Kidney epithelial cell (primary cell): ENCODE data around the gene CEBPB. TPM values are rescaled to one million over a fixed set of nuclear protein-coding genes. Genes with fewer than 3 reads are reported as not detected.

Experiments used
- DNase-seq: peaks from one replicate; pipeline ENCODE4 v3.0.0-alpha.2; 2010; ENCODE audit warnings: low read depth
- H3K27me3 ChIP-seq: 2 replicates; pipeline ENCODE4 v1.6.0; 2011; ENCODE audit warnings: low read length; ENCODE audit not compliant: control insufficient read depth, insufficient read depth
- H3K36me3 ChIP-seq: 2 replicates; pipeline ENCODE4 v1.5.1; 2011; ENCODE audit warnings: low read length; ENCODE audit not compliant: control insufficient read depth, insufficient read depth
- H3K4me3 ChIP-seq: 2 replicates; pipeline ENCODE4 v1.5.1; 2011; ENCODE audit warnings: low read depth, mild to moderate bottlenecking, control low read depth, low read length
- total RNA-seq: library from RNA; depleted of rRNA; stranded (reverse); fragments of >200 nt; gene quantifications from 2 replicates; pipeline ENCODE4 v1.2.3, GENCODE V29; 2015
- TF ChIP-seq, protein P1 (sequence below): IDR thresholded peaks from 2 replicates; pipeline ENCODE4 v1.5.1; 2011; ENCODE audit warnings: mild to moderate bottlenecking, moderate library complexity, low read length, control low read depth, inconsistent platforms; ENCODE audit not compliant: insufficient read depth, poor library complexity, severe bottlenecking

CEBPB gene
- total RNA-seq, 1 donor from 2014 or later, result 105 TPM

DNA sequence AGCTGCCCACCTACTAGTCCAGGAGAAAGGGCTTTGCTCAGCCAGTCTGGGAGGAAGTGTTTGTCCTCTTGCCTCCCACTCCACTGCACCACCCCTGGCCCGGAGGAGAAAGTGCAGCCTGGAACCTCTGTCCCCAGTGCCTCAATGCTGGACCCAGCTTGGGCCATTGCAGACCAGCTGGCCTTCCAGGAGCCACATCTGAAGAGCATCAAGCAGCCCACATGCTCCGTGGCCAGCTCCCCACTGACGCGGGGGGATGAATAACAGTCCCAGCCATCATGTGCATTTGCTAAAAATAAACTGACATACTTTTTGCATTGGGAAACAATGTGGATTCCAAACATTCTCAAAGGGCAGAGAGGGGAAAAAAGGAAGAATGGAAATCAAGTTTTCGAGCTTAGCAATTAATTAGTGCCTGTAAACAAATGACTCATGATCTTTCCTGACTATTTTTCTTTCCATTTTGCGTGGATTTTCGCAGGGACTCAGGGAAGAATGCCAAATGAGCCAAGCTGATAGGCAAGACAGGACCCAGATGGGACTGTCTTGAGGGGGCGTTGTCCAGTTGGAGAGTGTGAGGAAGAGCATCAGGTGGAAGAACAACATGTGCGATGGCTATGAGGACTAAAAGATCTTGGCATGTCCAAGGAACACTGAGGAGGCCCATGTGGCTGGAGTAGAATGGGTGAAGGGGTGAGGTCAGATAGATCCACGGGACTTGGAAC, 34.1 kb downstream of the CEBPB start:
- no peaks in the 10 kb centered on the region for H3K27me3 ChIP-seq
- peak; percentile 77 for DNase-seq
- TF ChIP-seq, protein P1, sequence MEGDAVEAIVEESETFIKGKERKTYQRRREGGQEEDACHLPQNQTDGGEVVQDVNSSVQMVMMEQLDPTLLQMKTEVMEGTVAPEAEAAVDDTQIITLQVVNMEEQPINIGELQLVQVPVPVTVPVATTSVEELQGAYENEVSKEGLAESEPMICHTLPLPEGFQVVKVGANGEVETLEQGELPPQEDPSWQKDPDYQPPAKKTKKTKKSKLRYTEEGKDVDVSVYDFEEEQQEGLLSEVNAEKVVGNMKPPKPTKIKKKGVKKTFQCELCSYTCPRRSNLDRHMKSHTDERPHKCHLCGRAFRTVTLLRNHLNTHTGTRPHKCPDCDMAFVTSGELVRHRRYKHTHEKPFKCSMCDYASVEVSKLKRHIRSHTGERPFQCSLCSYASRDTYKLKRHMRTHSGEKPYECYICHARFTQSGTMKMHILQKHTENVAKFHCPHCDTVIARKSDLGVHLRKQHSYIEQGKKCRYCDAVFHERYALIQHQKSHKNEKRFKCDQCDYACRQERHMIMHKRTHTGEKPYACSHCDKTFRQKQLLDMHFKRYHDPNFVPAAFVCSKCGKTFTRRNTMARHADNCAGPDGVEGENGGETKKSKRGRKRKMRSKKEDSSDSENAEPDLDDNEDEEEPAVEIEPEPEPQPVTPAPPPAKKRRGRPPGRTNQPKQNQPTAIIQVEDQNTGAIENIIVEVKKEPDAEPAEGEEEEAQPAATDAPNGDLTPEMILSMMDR, result no peak

DNA sequence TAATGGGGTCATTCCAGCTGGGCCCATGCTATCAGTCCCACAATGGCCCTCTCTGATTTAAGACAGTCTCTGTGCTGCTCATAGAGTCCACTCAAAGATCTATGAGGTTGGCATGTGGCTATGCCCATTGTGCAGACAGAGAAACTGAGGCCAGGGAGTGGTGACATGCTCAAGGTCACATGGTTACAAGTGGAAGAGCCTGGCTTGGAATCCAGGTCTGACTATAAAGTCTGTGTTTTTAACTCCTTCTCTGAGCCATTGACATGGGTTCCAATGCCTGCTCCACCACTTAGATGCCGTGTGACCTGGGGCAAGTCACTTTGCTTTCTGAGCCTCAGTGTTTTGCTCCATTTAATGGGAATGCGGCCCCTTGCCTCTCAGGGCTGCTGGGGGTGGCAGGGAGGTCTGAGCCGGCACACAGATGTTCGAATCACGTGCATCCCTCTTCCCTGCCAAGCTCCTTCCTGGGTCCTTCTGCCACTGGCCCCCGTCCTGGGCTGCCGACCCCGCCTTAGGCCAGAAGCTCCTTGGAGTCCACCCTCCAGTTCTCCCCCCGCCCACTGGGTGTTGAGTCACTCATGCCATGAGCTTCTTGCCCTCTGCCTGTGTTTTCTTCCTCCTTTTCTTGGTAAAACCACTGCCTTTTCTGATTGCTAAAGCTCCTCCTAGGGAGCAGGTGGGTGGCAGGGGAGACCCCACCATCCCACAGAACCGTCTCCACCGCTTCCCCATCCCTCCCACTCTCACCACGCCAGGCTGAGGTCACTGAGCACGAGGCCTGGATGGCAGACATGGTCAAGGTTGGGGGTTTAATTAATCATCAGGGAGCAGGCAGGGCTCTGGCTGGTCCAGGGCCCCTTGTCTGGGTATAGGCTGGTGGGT, 35.7 kb downstream of the CEBPB start:
- TF ChIP-seq, protein P1, result no peak
- peak; percentile 62 for DNase-seq
- Histone ChIP-seq H3K36me3 (no peaks in the 10 kb centered on the region), H3K4me3 (no peak overlapping the region), H3K27me3 (no peaks in the 10 kb centered on the region)

More for the DNA sequence above, 34.1 kb downstream of the CEBPB start:
- no peak overlapping the region for H3K4me3 ChIP-seq
- no peaks in the 10 kb centered on the region for H3K36me3 ChIP-seq

DNA sequence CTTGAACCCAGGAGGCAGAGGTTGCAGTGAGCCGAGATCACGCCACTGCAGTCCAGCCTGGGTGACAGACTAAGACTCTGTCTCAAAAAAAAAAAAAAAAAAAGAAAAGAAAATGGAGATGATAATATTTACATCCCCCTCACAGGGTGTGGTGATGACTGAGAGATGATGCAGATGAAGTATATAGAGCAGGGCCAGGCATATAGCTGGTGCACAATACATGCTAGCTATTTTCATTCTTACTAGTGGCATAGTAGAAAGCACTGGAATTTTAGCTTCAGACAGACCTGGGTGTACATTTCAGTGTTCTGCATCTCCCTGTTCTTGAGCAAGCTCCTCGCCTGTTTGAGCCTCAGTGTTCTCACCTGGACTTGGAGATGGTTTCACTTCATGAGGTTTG, 36.9 kb downstream of the CEBPB start:
- TF ChIP-seq, protein P1, result no peak
- Histone ChIP-seq H3K36me3 (no peaks in the 10 kb centered on the region), H3K27me3 (no peaks in the 10 kb centered on the region), H3K4me3 (no peak overlapping the region)
- DNase-seq, result no peak

DNA sequence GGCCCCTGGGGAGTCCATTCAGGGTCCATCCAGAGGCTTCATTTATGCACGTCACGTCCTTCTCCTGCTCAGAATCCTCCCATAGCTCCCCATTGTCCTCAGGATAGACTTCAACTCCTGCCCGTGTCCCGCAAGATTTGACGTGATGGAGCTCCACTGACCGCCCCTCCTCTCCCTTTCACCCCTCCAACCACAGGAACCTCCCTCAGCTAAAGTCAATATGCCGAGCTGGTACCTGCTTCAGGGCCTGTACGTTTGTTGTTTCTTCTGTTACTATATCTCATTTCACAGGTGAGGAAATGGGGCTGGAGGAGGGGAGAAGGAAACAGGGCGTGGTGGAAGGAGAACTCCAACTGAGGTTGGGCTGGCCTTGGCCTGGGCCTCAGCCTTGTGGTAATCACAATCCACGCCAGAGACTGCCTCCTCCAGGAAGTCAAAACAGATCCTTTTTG, 38.6 kb downstream of the CEBPB start:
- Histone ChIP-seq H3K36me3 (no peaks in the 10 kb centered on the region), H3K27me3 (no peaks in the 10 kb centered on the region), H3K4me3 (no peak overlapping the region)
- TF ChIP-seq, protein P1, result no peak
- DNase-seq, result no peak

DNA sequence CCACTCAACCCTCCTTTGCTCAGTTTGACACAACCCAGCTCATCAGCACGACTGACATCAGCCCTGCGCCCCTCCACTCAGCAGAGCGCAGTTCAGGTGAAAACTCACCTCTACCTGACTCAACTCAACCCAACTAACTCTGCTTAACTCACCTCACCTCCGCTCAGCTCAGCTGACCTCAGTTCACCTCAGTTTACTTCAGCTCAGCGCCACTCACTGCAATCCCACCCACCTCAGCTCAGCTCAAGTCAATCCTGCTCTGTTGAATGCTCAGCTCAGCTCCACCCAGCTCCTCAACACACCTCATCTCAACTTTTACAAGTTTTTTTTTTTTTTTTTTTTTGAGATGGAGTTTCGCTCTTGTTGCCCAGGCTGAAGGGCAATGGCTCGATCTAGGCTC, 39.6 kb downstream of the CEBPB start:
- Histone ChIP-seq H3K4me3 (no peak overlapping the region), H3K36me3 (no peaks in the 10 kb centered on the region), H3K27me3 (no peaks in the 10 kb centered on the region)
- no peak for DNase-seq
- TF ChIP-seq, protein P1, result no peak
